Keratinocyte (primary cell): ENCODE measurements around the gene CLDN6. TPM values are rescaled to one million over a fixed set of nuclear protein-coding genes. Genes with fewer than 3 reads are reported as not detected.

Source experiments
- DNase-seq: peaks from one replicate; pipeline ENCODE4 v3.0.0-alpha.2; 2011; ENCODE audit warnings: low read depth, missing footprints, low spot score
- FAIRE-seq: peaks from 2 replicates; lab custom pipeline; 2011; peaks lifted over from hg19 to GRCh38; lab: Jason Lieb, UNC
- H2AFZ ChIP-seq: 2 replicates; pipeline ENCODE4 v1.6.0; 2012; ENCODE audit warnings: low read length, control low read depth, inconsistent platforms; ENCODE audit not compliant: control insufficient read depth
- H3K27ac ChIP-seq: 2 replicates; pipeline ENCODE4 v1.5.1; 2011; ENCODE audit warnings: low read length; ENCODE audit not compliant: control insufficient read depth, insufficient read depth
- H3K27me3 ChIP-seq: 3 replicates; pipeline ENCODE4 v1.6.0; 2011; ENCODE audit warnings: low read length; ENCODE audit not compliant: control insufficient read depth, insufficient read depth; ENCODE audit errors: extremely low read depth
- H3K36me3 ChIP-seq, 2 experiments: 2 replicates in 1 of 2; 3 replicates in 1 of 2; pipeline ENCODE4 v1.5.1; 2011; ENCODE audit warnings: low read length in 2 of 2, mild to moderate bottlenecking in 1 of 2; ENCODE audit not compliant: control insufficient read depth in 2 of 2, insufficient read depth in 2 of 2; ENCODE audit errors: extremely low read depth in 1 of 2
- H3K4me1 ChIP-seq: 3 replicates; pipeline ENCODE4 v1.5.1; 2011; ENCODE audit warnings: low read length; ENCODE audit not compliant: control insufficient read depth, insufficient read depth; ENCODE audit errors: extremely low read depth
- H3K4me2 ChIP-seq: 3 replicates; pipeline ENCODE4 v1.6.0; 2011; ENCODE audit warnings: low read depth, low read length; ENCODE audit not compliant: control insufficient read depth, insufficient read depth; ENCODE audit errors: extremely low read depth
- H3K4me3 ChIP-seq, 3 experiments: fragments of 200-600 bp in 1 of 3; sonication (generic) in 1 of 3; 2 replicates in 2 of 3; 3 replicates in 1 of 3; pipeline ENCODE4 v1.5.1; 2011 to 2016; ENCODE audit warnings: low read length in 3 of 3, mild to moderate bottlenecking in 3 of 3, control low read depth in 2 of 3, inconsistent platforms in 1 of 3, low read depth in 1 of 3, mixed read lengths in 1 of 3, mixed run types in 1 of 3, moderate library complexity in 1 of 3; ENCODE audit not compliant: control insufficient read depth in 2 of 3, insufficient read depth in 2 of 3; ENCODE audit errors: extremely low read depth in 1 of 3
- H3K79me2 ChIP-seq: 2 replicates; pipeline ENCODE4 v1.6.0; 2012; ENCODE audit warnings: low read length; ENCODE audit not compliant: control insufficient read depth, insufficient read depth
- H3K9ac ChIP-seq: 3 replicates; pipeline ENCODE4 v1.6.0; 2011; ENCODE audit warnings: low read length; ENCODE audit not compliant: control insufficient read depth, insufficient read depth; ENCODE audit errors: extremely low read depth
- H3K9me1 ChIP-seq: 3 replicates; pipeline ENCODE4 v1.6.0; 2011; ENCODE audit warnings: low read length; ENCODE audit not compliant: control insufficient read depth, insufficient read depth; ENCODE audit errors: extremely low read depth
- H3K9me3 ChIP-seq: 2 replicates; pipeline ENCODE4 v1.5.1; 2012; ENCODE audit warnings: low read depth, low read length; ENCODE audit not compliant: control insufficient read depth
- H4K20me1 ChIP-seq: 3 replicates; pipeline ENCODE4 v1.6.0; 2011; ENCODE audit warnings: low read length; ENCODE audit not compliant: control insufficient read depth, insufficient read depth; ENCODE audit errors: extremely low read depth
- EZH2 ChIP-seq: IDR thresholded peaks from one replicate; pipeline ENCODE4 v1.6.1; 2012; ENCODE audit warnings: inconsistent platforms, mild to moderate bottlenecking, low read length, moderate library complexity
- dilution Hi-C: fragments of 300-500 bp; cut with MboI; formaldehyde crosslinking; loops from one replicate; pipeline ENCODE4 v1.7.0; 2020; ENCODE audit warnings: low sequenced_read_pairs; ENCODE audit not compliant: extremely low pct_ligation_motif_present
- polyA plus RNA-seq, 5 experiments: library from polyadenylated mRNA; depleted of rRNA in 3 of 5; stranded (reverse) in 3 of 5; stranded (forward) in 1 of 5; unstranded in 1 of 5; fragments of >200 nt; gene quantifications; 1 replicate in 1 of 5; 2 replicates in 3 of 5; 3 replicates in 1 of 5; pipeline versions ENCODE4 v1.2.1 to v1.2.3, GENCODE V29; 2011 to 2012; ENCODE audit warnings: missing spikeins in 2 of 5, low read depth in 1 of 5, low replicate concordance in 1 of 5
- TF ChIP-seq, protein P1 (sequence below), 3 experiments: IDR thresholded peaks in 1 of 3; conservative IDR thresholded peaks in 1 of 3; optimal IDR thresholded peaks in 1 of 3; 2 replicates in 2 of 3; 3 replicates in 1 of 3; pipeline versions ENCODE3 to v1.5.1; 2011; ENCODE audit warnings: low read length in 3 of 3, mild to moderate bottlenecking in 3 of 3, moderate library complexity in 2 of 3, control low read depth in 1 of 3, inconsistent platforms in 1 of 3; ENCODE audit not compliant: insufficient read depth in 2 of 3; ENCODE audit errors: extremely low read depth in 1 of 3

CLDN6 gene
- polyA plus RNA-seq, 1 donor (not counting 4 experiments of a cell fraction or from before 2014, with no cell fraction given), result not detected

DNA sequence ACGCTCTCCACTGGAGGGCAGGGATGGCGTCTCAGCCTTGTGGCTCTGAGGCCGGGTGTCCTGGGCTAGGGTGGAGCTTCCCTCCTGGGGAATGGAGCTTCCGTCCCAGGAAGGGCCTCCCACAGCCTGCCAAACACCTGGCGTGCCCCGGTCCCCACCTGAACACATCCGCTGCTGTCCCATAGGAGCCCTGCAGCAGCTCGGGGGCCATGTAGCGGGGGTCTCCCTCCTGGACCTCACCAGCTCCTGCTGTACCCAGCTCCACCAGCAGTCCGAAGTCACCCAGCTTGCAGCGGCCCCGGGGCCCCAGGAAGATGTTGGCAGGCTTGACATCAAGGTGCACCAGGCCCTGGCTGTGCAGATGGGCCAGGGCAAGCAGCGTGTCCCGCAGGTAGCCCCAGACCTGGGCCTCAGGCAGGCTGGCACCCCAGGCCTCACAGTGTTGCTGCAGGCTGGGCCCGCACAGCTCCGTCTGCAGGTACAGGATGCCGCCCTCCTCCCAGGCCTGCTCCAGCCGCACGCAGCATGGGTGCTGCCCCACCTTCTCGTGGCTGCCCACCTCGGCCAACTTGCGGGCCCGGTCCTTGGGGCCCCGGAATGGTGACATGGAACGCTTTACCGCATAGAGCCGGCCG, 42.7 kb downstream of the CLDN6 start:
- Histone ChIP-seq H3K9ac (no peak overlapping the region), H3K4me1 (peaks cover 20% of the 10 kb centered on the region), H3K4me3 (no peak overlapping the region), H3K79me2 (peaks cover 25% of the 10 kb centered on the region), H3K27ac (no peak overlapping the region), H3K27me3 (no peaks in the 10 kb centered on the region), H3K4me2 (no peak overlapping the region), H3K9me1 (peaks cover 2% of the 10 kb centered on the region), H4K20me1 (peaks cover 9% of the 10 kb centered on the region), H2AFZ (no peak overlapping the region), H3K36me3 (peaks cover 1 to 17% of the 10 kb centered on the region in 2 experiments), H3K9me3 (no peaks in the 10 kb centered on the region)
- DNase-seq (no peak), FAIRE-seq (no peak)
- TF ChIP-seq EZH2, result no peak
- dilution Hi-C loops, result no loop called here

DNA sequence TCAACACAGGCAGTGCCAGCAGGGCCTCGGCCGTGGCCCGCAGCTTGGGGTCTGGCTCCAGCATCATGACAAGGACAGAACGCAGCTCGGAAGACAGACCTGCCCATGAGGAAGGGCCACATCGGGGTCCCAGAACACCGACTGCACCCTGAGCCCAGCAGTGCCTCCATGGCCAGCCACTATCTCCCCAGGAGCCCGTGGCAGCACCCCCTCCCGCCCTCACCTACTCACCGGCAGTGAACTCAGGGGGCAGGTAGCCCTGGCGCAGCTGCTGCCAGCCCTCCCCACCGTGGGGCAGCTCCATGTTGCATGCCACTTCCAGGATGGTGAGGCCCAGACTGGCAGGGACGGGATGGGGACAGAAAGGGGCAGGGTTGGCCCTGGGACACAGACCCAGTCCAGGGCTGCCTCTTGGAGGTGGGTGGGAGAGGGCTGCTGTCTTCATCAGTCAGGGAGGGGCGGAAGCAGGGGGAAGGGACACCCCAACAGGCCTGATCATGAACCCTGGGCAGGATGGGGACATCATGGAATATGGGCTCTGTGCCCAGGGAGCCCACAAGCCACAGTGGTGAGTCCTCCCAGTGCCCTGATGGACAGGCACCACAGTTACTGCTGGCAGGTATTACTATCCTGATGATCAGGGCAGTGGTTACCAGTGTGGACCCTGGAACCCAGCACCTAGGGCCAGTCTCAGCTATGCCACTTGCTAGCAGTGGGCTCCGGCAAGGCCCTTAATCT, 43.5 kb downstream of the CLDN6 start:
- DNase-seq (no peak), FAIRE-seq (no peak)
- Histone ChIP-seq H2AFZ (no peak overlapping the region), H3K9me1 (peaks cover 2% of the 10 kb centered on the region), H3K27ac (no peak overlapping the region), H3K4me3 (no peak overlapping the region), H3K9ac (no peak overlapping the region), H3K4me1 (peaks cover 20% of the 10 kb centered on the region), H4K20me1 (peaks cover 9% of the 10 kb centered on the region), H3K27me3 (no peaks in the 10 kb centered on the region), H3K9me3 (no peaks in the 10 kb centered on the region), H3K36me3 (peaks cover 1 to 17% of the 10 kb centered on the region in 2 experiments), H3K4me2 (no peak overlapping the region), H3K79me2 (peaks cover 21% of the 10 kb centered on the region)
- dilution Hi-C loops, result no loop called here
- no peak for TF ChIP-seq EZH2

DNA sequence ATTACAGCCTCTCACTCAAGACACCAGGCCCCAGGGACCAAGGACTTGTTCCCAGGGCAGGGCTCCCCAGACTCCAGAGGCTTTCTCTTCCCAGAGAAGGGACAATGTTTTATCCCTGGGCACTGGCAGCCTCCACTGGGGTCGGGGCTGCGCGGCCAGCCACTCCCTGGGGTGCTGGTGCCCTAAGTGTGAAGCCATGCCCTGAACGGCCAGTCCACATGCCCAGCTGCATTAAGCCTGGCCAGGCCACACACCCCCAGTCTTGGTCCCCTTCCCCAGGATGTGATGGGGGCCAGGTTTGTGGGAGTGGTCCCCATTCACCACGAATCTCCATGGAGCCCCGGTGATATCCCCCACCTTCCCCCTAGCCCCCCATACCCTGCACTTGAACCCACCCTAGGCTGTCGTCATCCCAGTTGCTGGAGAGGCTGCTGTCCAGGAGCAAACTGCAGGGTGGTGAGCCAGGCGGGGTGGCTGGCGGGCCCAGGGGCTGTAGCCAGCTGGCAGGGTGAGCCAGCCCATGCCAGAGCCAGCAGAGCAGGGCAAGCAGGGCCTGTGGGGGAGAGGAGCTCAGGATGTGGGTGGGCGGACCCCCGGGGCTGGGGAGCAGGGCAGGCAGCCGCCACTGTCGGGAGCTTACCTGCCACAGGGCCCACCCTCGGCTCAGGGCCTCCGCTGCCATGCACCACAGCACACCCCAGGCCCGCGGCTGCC, 44.2 kb downstream of the CLDN6 start:
- no peaks in the 10 kb centered on the region for H3K27me3 ChIP-seq
- peaks cover 14% of the 10 kb centered on the region for H3K79me2 ChIP-seq
- DNase-seq (no peak), FAIRE-seq (no peak)
- H3K9me1 ChIP-seq, result peaks cover 2% of the 10 kb centered on the region
- no peaks in the 10 kb centered on the region for H3K9me3 ChIP-seq
- H3K27ac ChIP-seq, result no peak overlapping the region
- no peak overlapping the region for H2AFZ ChIP-seq
- H3K4me1 ChIP-seq, result peaks cover 13% of the 10 kb centered on the region
- dilution Hi-C loops, result no loop called here
- H3K4me3 ChIP-seq, result no peak overlapping the region
- H3K36me3 ChIP-seq, result peaks cover 1 to 17% of the 10 kb centered on the region in 2 experiments
- no peak overlapping the region for H3K9ac ChIP-seq
- H3K4me2 ChIP-seq, result no peak overlapping the region
- peaks cover 9% of the 10 kb centered on the region for H4K20me1 ChIP-seq
- no peak for TF ChIP-seq EZH2
- TF ChIP-seq, protein P1, sequence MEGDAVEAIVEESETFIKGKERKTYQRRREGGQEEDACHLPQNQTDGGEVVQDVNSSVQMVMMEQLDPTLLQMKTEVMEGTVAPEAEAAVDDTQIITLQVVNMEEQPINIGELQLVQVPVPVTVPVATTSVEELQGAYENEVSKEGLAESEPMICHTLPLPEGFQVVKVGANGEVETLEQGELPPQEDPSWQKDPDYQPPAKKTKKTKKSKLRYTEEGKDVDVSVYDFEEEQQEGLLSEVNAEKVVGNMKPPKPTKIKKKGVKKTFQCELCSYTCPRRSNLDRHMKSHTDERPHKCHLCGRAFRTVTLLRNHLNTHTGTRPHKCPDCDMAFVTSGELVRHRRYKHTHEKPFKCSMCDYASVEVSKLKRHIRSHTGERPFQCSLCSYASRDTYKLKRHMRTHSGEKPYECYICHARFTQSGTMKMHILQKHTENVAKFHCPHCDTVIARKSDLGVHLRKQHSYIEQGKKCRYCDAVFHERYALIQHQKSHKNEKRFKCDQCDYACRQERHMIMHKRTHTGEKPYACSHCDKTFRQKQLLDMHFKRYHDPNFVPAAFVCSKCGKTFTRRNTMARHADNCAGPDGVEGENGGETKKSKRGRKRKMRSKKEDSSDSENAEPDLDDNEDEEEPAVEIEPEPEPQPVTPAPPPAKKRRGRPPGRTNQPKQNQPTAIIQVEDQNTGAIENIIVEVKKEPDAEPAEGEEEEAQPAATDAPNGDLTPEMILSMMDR (optimal IDR thresholded peaks at IDR 0.05 in 1 of 3, IDR thresholded peaks at IDR 0.05 in 1 of 3, conservative IDR thresholded peaks at IDR 0.05 in 1 of 3; ENCODE audit: extremely low read depth in 1 of 3, insufficient read depth in 2 of 3, low read length in 3 of 3), result no peak
